ENCODE data around the gene PRM2. TPM values are rescaled to one million over a fixed set of nuclear protein-coding genes. Genes with fewer than 3 reads are reported as not detected.

The PRM2 gene
- total RNA-seq, 2 experiments from 2014 or later, result not detected

- DNase-seq, result no peak
- Mint-ChIP-seq H3K36me3 (ENCODE audit: low read depth) (peaks cover 11% of the 10 kb centered on the region), H3K4me1 (peaks cover 56% of the 10 kb centered on the region), H3K4me3 (no peak overlapping the region), H3K27ac (no peak overlapping the region), H3K9me3 (no peaks in the 10 kb centered on the region), H3K27me3 (peaks cover 19% of the 10 kb centered on the region)
- CTCF ChIA-PET, result interaction anchor here (1.2 to 8.0 kb wide), 7 partner anchors 37 to 292 kb away, joined by 4 to 233 read pairs (median 19); no protein-coding TSS in a partner anchor
- POLR2A ChIA-PET, result interaction anchor here (1.0 to 7.9 kb wide), 5 partner anchors 26 to 295 kb away, joined by 3 to 169 read pairs (median 7); no protein-coding TSS in a partner anchor
Measured at GRCh38 chr16:11259655-11260595, 16.4 kb downstream of the PRM2 start.

GRCh38 chr16:11258553-11259492, 17.5 kb downstream of the PRM2 start:
- CTCF ChIA-PET, result interaction anchor here (0.7 to 8.0 kb wide), 22 partner anchors 25 to 456 kb away, joined by 3 to 233 read pairs (median 5); no protein-coding TSS in a partner anchor
- H3K9me3 Mint-ChIP-seq, result no peaks in the 10 kb centered on the region
- peak; percentile 66 for DNase-seq
- POLR2A ChIA-PET, result interaction anchor here (0.8 to 10.1 kb wide), 18 partner anchors 22 to 538 kb away, joined by 3 to 309 read pairs (median 4); partner anchors contain the start of gene ZC3H7A
- peak overlapping the region; percentile 55 for H3K4me3 Mint-ChIP-seq
- peaks cover 45% of the 10 kb centered on the region for H3K4me1 Mint-ChIP-seq
- peaks cover 22% of the 10 kb centered on the region for H3K36me3 Mint-ChIP-seq (ENCODE audit: low read depth)
- peaks cover 19% of the 10 kb centered on the region for H3K27me3 Mint-ChIP-seq
- peak overlapping the region; percentile 83 for H3K27ac Mint-ChIP-seq

- H3K4me1 Mint-ChIP-seq, result peaks cover 39% of the 10 kb centered on the region
Measured at GRCh38 chr16:11257131-11257938, 18.9 kb downstream of the PRM2 start.

GRCh38 chr16:11256661-11257130, 19.6 kb downstream of the PRM2 start:
- CTCF ChIA-PET, result interaction anchor here (0.6 to 8.0 kb wide), 40 partner anchors 11 to 304 kb away, joined by 3 to 233 read pairs (median 6); no protein-coding TSS in a partner anchor
- Mint-ChIP-seq H3K27ac (peak overlapping the region; percentile 94), H3K4me3 (peak overlapping the region; percentile 94), H3K9me3 (no peaks in the 10 kb centered on the region), H3K27me3 (peaks cover 12% of the 10 kb centered on the region), H3K4me1 (peaks cover 45% of the 10 kb centered on the region), H3K36me3 (ENCODE audit: low read depth) (peaks cover 43% of the 10 kb centered on the region)
- POLR2A ChIA-PET, result interaction anchor here (0.7 to 10.1 kb wide), 44 partner anchors 9 to 823 kb away, joined by 3 to 309 read pairs (median 10); partner anchors contain the start of gene CIITA
- DNase-seq, result peak; percentile 54

More at GRCh38 chr16:11257131-11257938, 18.9 kb downstream of the PRM2 start:
- H3K27ac Mint-ChIP-seq, result peak overlapping the region; percentile 94
- H3K27me3 Mint-ChIP-seq, result peaks cover 12% of the 10 kb centered on the region
- ChIA-PET CTCF (interaction anchor here (0.6 to 8.0 kb wide), 26 partner anchors 24 to 921 kb away, joined by 3 to 233 read pairs (median 7); no protein-coding TSS in a partner anchor), POLR2A (interaction anchor here (1.1 to 10.1 kb wide), 20 partner anchors 21 to 540 kb away, joined by 3 to 309 read pairs (median 28); partner anchors contain the start of gene ZC3H7A)
- peak; percentile 77 for DNase-seq
- no peaks in the 10 kb centered on the region for H3K9me3 Mint-ChIP-seq
- peak overlapping the region; percentile 94 for H3K4me3 Mint-ChIP-seq
- H3K36me3 Mint-ChIP-seq (ENCODE audit: low read depth), result peaks cover 36% of the 10 kb centered on the region

- Mint-ChIP-seq H3K4me1 (peaks cover 51% of the 10 kb centered on the region), H3K9me3 (no peaks in the 10 kb centered on the region), H3K4me3 (peak within 1 kb of the TSS; percentile 94), H3K27ac (peak within 1 kb of the TSS; percentile 94), H3K36me3 (ENCODE audit: low read depth) (peaks cover 47% of the 10 kb centered on the region), H3K27me3 (peaks cover 12% of the 10 kb centered on the region)
- ChIA-PET CTCF (interaction anchor here (0.6 to 8.0 kb wide), 50 partner anchors 8 to 330 kb away, joined by 3 to 233 read pairs (median 5); no protein-coding TSS in a partner anchor), POLR2A (interaction anchor here (0.6 to 10.1 kb wide), 64 partner anchors 8 to 824 kb away, joined by 3 to 309 read pairs (median 5); partner anchors contain the start of gene CIITA)
- peak; percentile 92 for DNase-seq
Measured at GRCh38 chr16:11255737-11256660, 20.3 kb downstream of the PRM2 start, which contains the start of gene SOCS1. Gene SOCS1, minus strand, starts transcription at chr16:11256204. Its CDS starts 726 bp downstream, at chr16:11255478.

GRCh38 chr16:11254913-11255736, 21.2 kb downstream of the PRM2 start:
- peak overlapping the region; percentile 92 for H3K27ac Mint-ChIP-seq
- POLR2A ChIA-PET, result interaction anchor here (0.8 to 10.1 kb wide), 58 partner anchors 8 to 542 kb away, joined by 3 to 309 read pairs (median 6); partner anchors contain the start of gene CIITA
- CTCF ChIA-PET, result interaction anchor here (0.6 to 8.0 kb wide), 45 partner anchors 9 to 331 kb away, joined by 3 to 233 read pairs (median 5); no protein-coding TSS in a partner anchor
- H3K36me3 Mint-ChIP-seq (ENCODE audit: low read depth), result peaks cover 56% of the 10 kb centered on the region
- DNase-seq, result peak; percentile 68
- H3K4me3 Mint-ChIP-seq, result peak overlapping the region; percentile 92
- no peaks in the 10 kb centered on the region for H3K9me3 Mint-ChIP-seq
- peaks cover 57% of the 10 kb centered on the region for H3K4me1 Mint-ChIP-seq
- H3K27me3 Mint-ChIP-seq, result peaks cover 6% of the 10 kb centered on the region

GRCh38 chr16:11253995-11254912, 22.0 kb downstream of the PRM2 start:
- Mint-ChIP-seq H3K27ac (peak overlapping the region; percentile 92), H3K4me3 (peak overlapping the region; percentile 92), H3K4me1 (peaks cover 56% of the 10 kb centered on the region), H3K9me3 (no peaks in the 10 kb centered on the region), H3K36me3 (ENCODE audit: low read depth) (peaks cover 63% of the 10 kb centered on the region), H3K27me3 (no peaks in the 10 kb centered on the region)
- ChIA-PET CTCF (interaction anchor here (0.6 to 8.0 kb wide), 29 partner anchors 8 to 332 kb away, joined by 3 to 233 read pairs (median 5); no protein-coding TSS in a partner anchor), POLR2A (interaction anchor here (0.7 to 10.1 kb wide), 41 partner anchors 8 to 544 kb away, joined by 3 to 309 read pairs (median 6); no protein-coding TSS in a partner anchor)
- DNase-seq, result peak; percentile 39

- Mint-ChIP-seq H3K4me3 (peak overlapping the region; percentile 92), H3K36me3 (ENCODE audit: low read depth) (peaks cover 69% of the 10 kb centered on the region), H3K27ac (peak overlapping the region; percentile 92), H3K9me3 (no peaks in the 10 kb centered on the region), H3K27me3 (no peaks in the 10 kb centered on the region), H3K4me1 (peaks cover 54% of the 10 kb centered on the region)
- POLR2A ChIA-PET, result interaction anchor here (0.7 to 10.1 kb wide), 42 partner anchors 15 to 545 kb away, joined by 3 to 309 read pairs (median 8); no protein-coding TSS in a partner anchor
- CTCF ChIA-PET, result interaction anchor here (0.9 to 8.0 kb wide), 20 partner anchors 10 to 295 kb away, joined by 3 to 233 read pairs (median 8); no protein-coding TSS in a partner anchor
- DNase-seq, result peak; percentile 72
Measured at GRCh38 chr16:11253009-11253994, 23.0 kb downstream of the PRM2 start.

All from activated CD4-positive, alpha-beta memory T cell treated with anti-CD3 and anti-CD28 coated beads, Interleukin-2, amount 10 ng/mL, durations not matched to agents 7 days and 5 days (primary cell).